Neuronal stem cell (in vitro differentiated cells): ENCODE measurements around the gene RASL11B.

Experiments
- DNase-seq: peaks from one replicate; pipeline ENCODE4 v3.0.0-alpha.2; 2013; ENCODE audit warnings: low spot score
- H2AFZ ChIP-seq: one replicate; pipeline ENCODE4 v1.6.1; 2013; ENCODE audit warnings: mild to moderate bottlenecking, low read length, inconsistent platforms
- H2AK5ac ChIP-seq: 2 replicates; pipeline ENCODE4 v1.6.1; 2013; ENCODE audit warnings: low read depth, mild to moderate bottlenecking, inconsistent platforms, low read length, moderate library complexity, mixed read lengths
- H2BK120ac ChIP-seq: 2 replicates; pipeline ENCODE4 v1.6.1; 2013; ENCODE audit warnings: low read depth, mild to moderate bottlenecking, inconsistent platforms, low read length, moderate library complexity, mixed read lengths
- H2BK12ac ChIP-seq: one replicate; pipeline ENCODE4 v1.6.1; 2013; ENCODE audit warnings: low read length, inconsistent platforms
- H2BK15ac ChIP-seq: 2 replicates; pipeline ENCODE4 v1.6.1; 2013; ENCODE audit warnings: mild to moderate bottlenecking, low read length, inconsistent platforms, mixed read lengths
- H2BK5ac ChIP-seq: one replicate; pipeline ENCODE4 v1.6.1; 2013; ENCODE audit warnings: inconsistent platforms, mild to moderate bottlenecking, low read length, moderate library complexity
- H3K14ac ChIP-seq: one replicate; pipeline ENCODE4 v1.6.1; 2013; ENCODE audit warnings: low read length, inconsistent platforms
- H3K18ac ChIP-seq: 2 replicates; pipeline ENCODE4 v1.6.1; 2013; ENCODE audit warnings: low read length, inconsistent platforms
- H3K23ac ChIP-seq: 2 replicates; pipeline ENCODE4 v1.6.1; 2013; ENCODE audit warnings: low read depth, mild to moderate bottlenecking, mixed read lengths, low read length, inconsistent platforms; ENCODE audit not compliant: poor library complexity
- H3K27ac ChIP-seq: replicated peaks from 3 replicates; pipeline ENCODE4 v1.5.1; 2013; ENCODE audit warnings: low read length, inconsistent platforms
- H3K27me3 ChIP-seq, 3 experiments: 2 replicates each; pipeline ENCODE4 v1.6.1; 2013; ENCODE audit warnings: low read length in 3 of 3, mild to moderate bottlenecking in 2 of 3, inconsistent platforms in 1 of 3, low read depth in 1 of 3, mixed read lengths in 1 of 3, moderate library complexity in 1 of 3; ENCODE audit not compliant: control insufficient read depth in 3 of 3, insufficient read depth in 3 of 3
- H3K36me3 ChIP-seq, 2 donors: replicated peaks in 1 of 2; 2 replicates each; pipeline ENCODE4 v1.6.1; 2013; ENCODE audit warnings: low read length in 2 of 2; ENCODE audit not compliant: control insufficient read depth in 2 of 2, insufficient read depth in 2 of 2
- H3K4ac ChIP-seq: 2 replicates; pipeline ENCODE4 v1.6.1; 2013; ENCODE audit warnings: inconsistent platforms, mild to moderate bottlenecking, low read length, moderate library complexity
- H3K4me1 ChIP-seq, 2 donors: 1 replicate in 1 of 2; 2 replicates in 1 of 2; pipeline ENCODE4 v1.6.1; 2013; ENCODE audit warnings: low read length in 2 of 2, low read depth in 1 of 2; ENCODE audit not compliant: control insufficient read depth in 2 of 2, insufficient read depth in 1 of 2
- H3K4me2 ChIP-seq: one replicate; pipeline ENCODE4 v1.6.1; 2013; ENCODE audit warnings: mild to moderate bottlenecking, low read length, inconsistent platforms; ENCODE audit not compliant: insufficient read depth, poor library complexity, severe bottlenecking
- H3K4me3 ChIP-seq, 2 donors: 2 replicates each; pipeline ENCODE4 v1.5.1; 2013; ENCODE audit warnings: low read length in 2 of 2, mild to moderate bottlenecking in 2 of 2, inconsistent platforms in 1 of 2, moderate library complexity in 1 of 2
- H3K79me1 ChIP-seq: one replicate; pipeline ENCODE4 v1.6.1; 2013; ENCODE audit warnings: low read depth, mild to moderate bottlenecking, inconsistent platforms, low read length, moderate library complexity
- H3K9ac ChIP-seq: one replicate; pipeline ENCODE4 v1.6.1; 2013; ENCODE audit warnings: mild to moderate bottlenecking, low read depth, low read length, inconsistent platforms; ENCODE audit not compliant: poor library complexity
- H3K9me3 ChIP-seq, 2 donors: replicated peaks in 1 of 2; 2 replicates each; pipeline versions ENCODE3 to v1.6.1; 2013; ENCODE audit warnings: low read length in 2 of 2, mild to moderate bottlenecking in 2 of 2, inconsistent platforms in 1 of 2, low read depth in 1 of 2, mixed read lengths in 1 of 2, moderate library complexity in 1 of 2; ENCODE audit not compliant: control insufficient read depth in 2 of 2, insufficient read depth in 1 of 2
- H4K8ac ChIP-seq: one replicate; pipeline ENCODE4 v1.6.1; 2013; ENCODE audit warnings: low read depth, mild to moderate bottlenecking, inconsistent platforms, low read length, moderate library complexity
- H4K91ac ChIP-seq: one replicate; pipeline ENCODE4 v1.6.1; 2013; ENCODE audit warnings: low read length, low read depth, mild to moderate bottlenecking, inconsistent platforms; ENCODE audit not compliant: poor library complexity
- WGBS, 2 donors: extraction: QIAGEN DNeasy Blood & Tissue Kit; methylation state at CpG; one replicate each; pipeline ENCODE4 v1.1.7; 2013; ENCODE audit warnings: missing lambda C conversion rate in 2 of 2, mixed read lengths in 1 of 2; ENCODE audit not compliant: insufficient read length in 2 of 2, insufficient replicate concordance in 1 of 2; ENCODE audit errors: extremely low coverage in 2 of 2; 5-methylcytosine and 5-hydroxymethylcytosine counted together

The RASL11B gene

GRCh38 chr4:52837716-52838558, 24.2 kb upstream of the RASL11B start:
- Histone ChIP-seq H4K8ac (no peak overlapping the region), H3K18ac (peak overlapping the region; percentile 66), H3K4me1 (peaks cover 12 to 25% of the 10 kb centered on the region in 2 donors), H3K4me3 (no peak overlapping the region), H3K14ac (peak overlapping the region; percentile 83), H4K91ac (no peak overlapping the region), H3K27me3 (peaks cover 0 to 2% (median 0%) of the 10 kb centered on the region in 3 experiments), H3K9me3 (no peaks in the 10 kb centered on the region), H3K9ac (no peak overlapping the region), H2BK12ac (no peak overlapping the region), H3K36me3 (no peaks in the 10 kb centered on the region), H2BK15ac (no peak overlapping the region), H3K79me1 (no peaks in the 10 kb centered on the region), H3K4me2 (no peak overlapping the region), H2BK5ac (no peak overlapping the region), H3K27ac (no peak overlapping the region), H3K4ac (no peak overlapping the region), H2AFZ (peak overlapping the region; percentile 5), H2AK5ac (no peak overlapping the region), H2BK120ac (no peak overlapping the region), H3K23ac (no peak overlapping the region)
- no peak for DNase-seq
- WGBS, 2 donors: no CpG with 5 or more reads among the region's 7 CpGs

DNA sequence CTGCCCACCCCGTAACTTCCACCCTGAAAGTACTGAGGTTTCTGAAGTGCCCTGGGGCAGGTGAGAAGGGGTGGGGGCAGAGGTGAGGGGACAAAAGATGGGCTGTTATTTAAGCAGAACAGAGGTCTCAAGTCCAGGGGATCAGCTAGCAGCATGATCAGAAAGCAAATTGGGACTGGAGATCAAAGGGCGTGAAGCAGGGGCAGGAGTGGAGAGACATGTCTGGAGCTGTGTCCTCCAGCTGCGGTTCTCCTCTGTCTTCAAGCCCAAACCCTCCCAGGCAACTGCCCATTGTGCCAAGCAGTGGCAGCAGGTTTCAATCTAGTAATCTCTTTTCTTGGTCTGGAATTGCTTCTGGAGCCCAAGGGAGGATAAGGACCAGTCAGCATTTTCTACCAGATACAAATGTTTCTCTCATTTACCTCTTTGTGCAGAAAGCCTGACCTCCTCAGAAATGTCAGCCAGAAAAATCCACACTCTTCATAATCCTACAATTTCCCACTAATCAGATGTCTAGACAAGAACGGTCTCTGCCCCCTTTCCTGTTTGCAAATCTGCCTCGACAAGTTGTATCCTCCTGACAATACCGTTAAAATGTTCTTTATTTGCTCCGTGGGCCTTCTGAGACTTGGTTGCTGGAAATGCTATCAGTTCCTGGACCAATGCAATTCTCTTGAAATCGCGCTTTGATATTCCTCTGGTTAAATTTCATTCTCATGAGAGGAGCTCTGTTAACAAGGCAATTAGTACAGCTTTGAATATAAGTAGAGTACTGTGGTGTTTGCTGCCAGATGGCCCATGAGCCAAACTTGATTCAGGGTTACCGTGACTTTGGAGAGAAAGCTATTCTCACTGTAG, 23.2 kb upstream of the RASL11B start:
- H4K8ac ChIP-seq: no peak overlapping the region
- no peak overlapping the region for H2BK5ac ChIP-seq
- no peak overlapping the region for H3K23ac ChIP-seq
- no peak for DNase-seq
- H3K14ac ChIP-seq: no peak overlapping the region
- H2AFZ ChIP-seq: peak overlapping the region; percentile 36
- H2BK120ac ChIP-seq: no peak overlapping the region
- no peaks in the 10 kb centered on the region for H3K9me3 ChIP-seq
- H2AK5ac ChIP-seq: no peak overlapping the region
- no peak overlapping the region for H2BK12ac ChIP-seq
- no peak overlapping the region for H3K27ac ChIP-seq
- no peaks in the 10 kb centered on the region for H3K36me3 ChIP-seq
- no peak overlapping the region for H3K4me3 ChIP-seq
- H3K4me2 ChIP-seq: no peak overlapping the region
- H3K27me3 ChIP-seq: peaks cover 0 to 2% (median 0%) of the 10 kb centered on the region in 3 experiments
- no peaks in the 10 kb centered on the region for H3K79me1 ChIP-seq
- H2BK15ac ChIP-seq: no peak overlapping the region
- H4K91ac ChIP-seq: no peak overlapping the region
- no peak overlapping the region for H3K9ac ChIP-seq
- no CpG with 5 or more reads among the region's 10 CpGs for WGBS, 2 donors
- H3K4me1 ChIP-seq: peaks cover 14 to 28% of the 10 kb centered on the region in 2 donors
- peak overlapping the region; percentile 81 for H3K18ac ChIP-seq
- no peak overlapping the region for H3K4ac ChIP-seq

- peak overlapping the region; percentile 46 for H2AFZ ChIP-seq
- no peak overlapping the region for H2BK5ac ChIP-seq
- H2BK12ac ChIP-seq: no peak overlapping the region
- H3K9me3 ChIP-seq: no peaks in the 10 kb centered on the region
- H2BK15ac ChIP-seq: no peak overlapping the region
- no peak overlapping the region for H3K27ac ChIP-seq
- no peak overlapping the region for H2AK5ac ChIP-seq
- no peak overlapping the region for H4K91ac ChIP-seq
- H3K4me3 ChIP-seq: no peak overlapping the region
- H3K9ac ChIP-seq: no peak overlapping the region
- no peaks in the 10 kb centered on the region for H3K79me1 ChIP-seq
- no peak overlapping the region for H3K4me2 ChIP-seq
- H2BK120ac ChIP-seq: no peak overlapping the region
- no peak overlapping the region for H4K8ac ChIP-seq
- H3K18ac ChIP-seq: no peak overlapping the region
- H3K36me3 ChIP-seq: no peaks in the 10 kb centered on the region
- H3K14ac ChIP-seq: no peak overlapping the region
- DNase-seq: no peak
- peaks cover 0 to 2% (median 0%) of the 10 kb centered on the region in 3 experiments for H3K27me3 ChIP-seq
- no peak overlapping the region for H3K4ac ChIP-seq
- H3K4me1 ChIP-seq: peaks cover 14 to 26% of the 10 kb centered on the region in 2 donors
- no peak overlapping the region for H3K23ac ChIP-seq
- WGBS, 2 donors: no CpG with 5 or more reads among the region's 9 CpGs
These were observed 21.4 kb upstream of the RASL11B start for GRCh38 chr4:52840531-52841370.
